ENCODE results near the gene NKIRAS2. TPM values are rescaled to one million over a fixed set of nuclear protein-coding genes. Genes with fewer than 3 reads are reported as not detected.

NKIRAS2 gene
- total and polyA plus RNA-seq, 4 donors: 24.7 to 79.6 (median 65.8) TPM

DNA sequence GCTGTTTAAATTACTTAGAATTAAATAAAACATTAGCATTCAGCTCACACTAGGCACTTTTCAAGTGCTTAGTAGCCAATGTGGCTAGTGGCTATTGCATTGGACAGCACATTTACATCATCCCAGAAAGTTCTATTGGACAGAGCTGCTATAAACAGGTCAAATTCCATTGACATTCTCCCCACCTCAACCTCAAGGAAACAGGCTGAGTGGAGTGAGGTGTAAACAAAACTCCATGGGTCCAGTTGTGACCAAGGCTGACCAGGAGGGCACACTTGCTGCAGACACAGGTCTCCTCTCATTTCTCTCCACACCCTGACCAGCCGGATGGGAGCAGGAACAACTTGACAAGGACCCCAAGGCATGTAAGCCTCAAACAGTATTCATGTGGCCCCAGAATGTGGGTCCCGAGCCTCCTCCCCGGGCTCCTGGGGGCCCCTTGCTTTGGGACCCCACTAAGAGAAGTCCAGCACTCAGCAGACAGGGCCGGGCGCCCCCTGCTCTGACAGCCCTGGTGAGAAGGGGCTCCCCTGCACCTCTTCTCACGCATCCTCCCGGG lies 30.0 kb downstream of the NKIRAS2 start:
- Histone ChIP-seq H3K9me3 (ENCODE audit: control insufficient read depth, insufficient read depth, low read length) (no peaks in the 10 kb centered on the region), H3K27me3 (ENCODE audit: control insufficient read depth, insufficient read depth, low read length) (peaks cover 26% of the 10 kb centered on the region), H3K36me3 (ENCODE audit: control insufficient read depth, insufficient read depth, low read length) (no peaks in the 10 kb centered on the region), H3K4me1 (ENCODE audit: control insufficient read depth, insufficient read depth, low read length) (peaks cover 18% of the 10 kb centered on the region), H3K4me3 (ENCODE audit: low read depth, low read length) (peak overlapping the region; percentile 74), H3K27ac (ENCODE audit: low read depth, low read length) (no peak overlapping the region)
- WGBS (ENCODE audit: insufficient coverage): 0% methylated on average over 6 of the region's 7 CpGs
- no peak for DNase-seq (ENCODE audit: low read depth in 4 of 6, low spot score in 6 of 6)

DNA sequence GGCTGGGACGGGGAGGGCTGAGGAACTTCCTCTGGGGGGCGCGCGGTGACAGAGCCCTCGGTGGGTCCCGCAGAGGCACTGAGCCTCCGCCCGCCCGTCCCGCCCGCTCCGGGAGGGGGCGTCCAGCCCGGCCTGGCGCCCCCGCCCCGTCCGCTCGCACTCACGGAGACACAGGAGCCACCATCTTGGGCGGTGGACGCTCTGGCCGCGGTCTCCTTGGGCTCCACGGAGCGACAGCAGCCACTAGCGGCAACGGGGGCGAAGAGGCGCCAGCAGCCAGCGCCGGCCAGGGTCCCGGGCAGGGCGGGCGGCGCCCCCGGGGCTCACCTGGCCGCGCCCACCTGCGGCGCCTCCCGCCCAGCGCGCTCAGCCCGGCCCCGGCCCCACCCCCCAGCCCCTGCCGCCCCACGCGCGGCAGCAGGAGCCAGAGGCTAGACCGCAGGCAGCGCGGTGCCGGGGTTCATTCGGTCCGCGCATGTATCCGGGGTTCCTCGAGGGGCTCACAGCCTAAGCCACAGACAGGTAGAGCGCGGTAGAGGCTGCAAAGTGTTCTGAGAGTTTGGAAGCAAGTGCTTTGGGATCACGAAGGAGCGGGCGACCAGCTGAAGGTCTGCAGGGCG lies 30.6 kb downstream of the NKIRAS2 start, which contains the start of gene C17orf113:
Gene C17orf113 (minus strand): TSS at position 209 of the 620 bp plus-strand sequence. CDS start 7,225 bp downstream, outside the sequence.
- H3K4me3 ChIP-seq (ENCODE audit: low read depth, low read length): peak within 1 kb of the TSS; percentile 74
- peak in 4 of 6 donors; percentile 46 to 89 (median 68) for DNase-seq (ENCODE audit: low read depth in 4 of 6, low spot score in 6 of 6)
- H3K9me3 ChIP-seq (ENCODE audit: control insufficient read depth, insufficient read depth, low read length): no peaks in the 10 kb centered on the region
- WGBS (ENCODE audit: insufficient coverage): 1% methylated on average over 65 of the region's 65 CpGs
- H3K36me3 ChIP-seq (ENCODE audit: control insufficient read depth, insufficient read depth, low read length): no peaks in the 10 kb centered on the region
- no peak within 1 kb of the TSS for H3K27ac ChIP-seq (ENCODE audit: low read depth, low read length)
- peaks cover 32% of the 10 kb centered on the region for H3K27me3 ChIP-seq (ENCODE audit: control insufficient read depth, insufficient read depth, low read length)
- peaks cover 22% of the 10 kb centered on the region for H3K4me1 ChIP-seq (ENCODE audit: control insufficient read depth, insufficient read depth, low read length)

DNA sequence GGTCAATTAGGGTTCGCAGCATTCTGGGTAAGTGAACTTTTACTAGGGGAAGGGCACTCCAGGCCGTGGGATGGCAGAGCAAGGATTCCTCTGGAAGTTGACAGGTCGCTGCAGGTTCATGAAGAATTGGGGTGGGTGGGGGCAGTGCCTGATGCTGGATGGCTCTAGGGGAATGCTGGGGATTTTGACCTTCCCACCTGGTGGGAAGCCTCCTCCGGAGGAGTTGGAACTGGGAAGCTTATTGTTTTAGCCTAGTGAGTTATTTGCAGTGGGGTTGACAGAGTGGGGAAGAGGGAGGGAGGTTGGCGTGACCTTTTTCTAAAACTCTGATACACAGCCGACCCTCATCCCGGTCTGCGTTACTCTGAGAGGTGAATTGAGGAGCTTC lies 31.1 kb downstream of the NKIRAS2 start:
- peaks cover 32% of the 10 kb centered on the region for H3K27me3 ChIP-seq (ENCODE audit: control insufficient read depth, insufficient read depth, low read length)
- H3K9me3 ChIP-seq (ENCODE audit: control insufficient read depth, insufficient read depth, low read length): no peaks in the 10 kb centered on the region
- no peaks in the 10 kb centered on the region for H3K36me3 ChIP-seq (ENCODE audit: control insufficient read depth, insufficient read depth, low read length)
- no peak for DNase-seq (ENCODE audit: low read depth in 4 of 6, low spot score in 6 of 6)
- peaks cover 23% of the 10 kb centered on the region for H3K4me1 ChIP-seq (ENCODE audit: control insufficient read depth, insufficient read depth, low read length)
- peak overlapping the region; percentile 26 for H3K4me3 ChIP-seq (ENCODE audit: low read depth, low read length)
- 60% methylated on average over 5 of the region's 8 CpGs for WGBS (ENCODE audit: insufficient coverage)
- no peak overlapping the region for H3K27ac ChIP-seq (ENCODE audit: low read depth, low read length)

- WGBS (ENCODE audit: insufficient coverage): 88% methylated on average over 7 of the region's 7 CpGs
- Histone ChIP-seq H3K4me1 (ENCODE audit: control insufficient read depth, insufficient read depth, low read length) (peaks cover 23% of the 10 kb centered on the region), H3K27ac (ENCODE audit: low read depth, low read length) (no peak overlapping the region), H3K9me3 (ENCODE audit: control insufficient read depth, insufficient read depth, low read length) (no peaks in the 10 kb centered on the region), H3K36me3 (ENCODE audit: control insufficient read depth, insufficient read depth, low read length) (no peaks in the 10 kb centered on the region), H3K27me3 (ENCODE audit: control insufficient read depth, insufficient read depth, low read length) (peaks cover 32% of the 10 kb centered on the region), H3K4me3 (ENCODE audit: low read depth, low read length) (no peak overlapping the region)
- DNase-seq (ENCODE audit: low read depth in 4 of 6, low spot score in 6 of 6): no peak
Observed at GRCh38 chr17:42051645-42052044, 31.8 kb downstream of the NKIRAS2 start.

- H3K4me1 ChIP-seq (ENCODE audit: control insufficient read depth, insufficient read depth, low read length): peaks cover 23% of the 10 kb centered on the region
- peaks cover 32% of the 10 kb centered on the region for H3K27me3 ChIP-seq (ENCODE audit: control insufficient read depth, insufficient read depth, low read length)
- H3K4me3 ChIP-seq (ENCODE audit: low read depth, low read length): no peak overlapping the region
- DNase-seq (ENCODE audit: low read depth in 4 of 6, low spot score in 6 of 6): peak in 1 of 6 donors; percentile 82
- H3K9me3 ChIP-seq (ENCODE audit: control insufficient read depth, insufficient read depth, low read length): no peaks in the 10 kb centered on the region
- no peaks in the 10 kb centered on the region for H3K36me3 ChIP-seq (ENCODE audit: control insufficient read depth, insufficient read depth, low read length)
- no peak overlapping the region for H3K27ac ChIP-seq (ENCODE audit: low read depth, low read length)
- WGBS (ENCODE audit: insufficient coverage): 80% methylated on average over 4 of the region's 6 CpGs
Observed at GRCh38 chr17:42052346-42052877, 32.5 kb downstream of the NKIRAS2 start.

DNA sequence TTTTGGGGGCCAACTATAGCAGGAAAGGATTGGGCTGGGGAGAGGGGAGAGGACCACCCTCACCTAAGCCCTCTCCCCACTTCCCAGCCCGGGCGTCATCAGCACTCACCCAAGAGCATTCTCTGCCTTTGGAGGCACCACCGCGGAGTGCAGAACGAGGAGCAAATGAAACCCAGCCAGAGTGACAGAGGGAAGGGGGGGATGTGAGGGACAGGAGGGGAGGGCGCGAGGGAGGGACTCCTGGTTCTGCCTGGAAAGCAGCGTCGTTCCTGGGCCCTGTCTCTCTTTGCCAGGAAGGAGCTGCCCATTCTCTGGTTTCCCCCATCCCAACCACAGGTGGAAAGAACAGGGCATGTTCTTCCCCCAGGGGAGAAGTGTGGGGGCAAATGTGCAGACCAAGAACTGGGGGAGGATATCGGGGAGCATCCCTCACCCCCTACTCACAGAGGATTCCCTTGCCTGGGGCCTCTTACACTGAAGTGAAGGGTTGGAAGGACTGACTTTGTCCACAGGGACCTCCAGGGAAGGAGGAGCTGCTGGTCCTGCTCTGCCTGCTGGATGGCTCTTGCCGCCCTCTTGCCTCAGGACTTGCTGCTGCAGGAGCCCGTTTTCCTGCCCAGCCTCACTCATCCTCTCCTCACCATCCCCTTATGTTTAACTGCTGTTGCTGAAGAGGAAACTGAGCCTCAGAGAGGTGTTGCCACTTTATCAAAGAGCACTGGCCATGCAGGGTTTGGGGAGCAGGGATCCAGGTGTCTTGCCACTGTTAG lies 34.0 kb downstream of the NKIRAS2 start:
- Histone ChIP-seq H3K4me3 (ENCODE audit: low read depth, low read length) (no peak overlapping the region), H3K27ac (ENCODE audit: low read depth, low read length) (no peak overlapping the region), H3K9me3 (ENCODE audit: control insufficient read depth, insufficient read depth, low read length) (no peaks in the 10 kb centered on the region), H3K4me1 (ENCODE audit: control insufficient read depth, insufficient read depth, low read length) (peaks cover 22% of the 10 kb centered on the region), H3K36me3 (ENCODE audit: control insufficient read depth, insufficient read depth, low read length) (no peaks in the 10 kb centered on the region), H3K27me3 (ENCODE audit: control insufficient read depth, insufficient read depth, low read length) (peaks cover 32% of the 10 kb centered on the region)
- peak in 1 of 6 donors; percentile 21 for DNase-seq (ENCODE audit: low read depth in 4 of 6, low spot score in 6 of 6)
- WGBS (ENCODE audit: insufficient coverage): 14% methylated on average over 3 of the region's 12 CpGs

DNA sequence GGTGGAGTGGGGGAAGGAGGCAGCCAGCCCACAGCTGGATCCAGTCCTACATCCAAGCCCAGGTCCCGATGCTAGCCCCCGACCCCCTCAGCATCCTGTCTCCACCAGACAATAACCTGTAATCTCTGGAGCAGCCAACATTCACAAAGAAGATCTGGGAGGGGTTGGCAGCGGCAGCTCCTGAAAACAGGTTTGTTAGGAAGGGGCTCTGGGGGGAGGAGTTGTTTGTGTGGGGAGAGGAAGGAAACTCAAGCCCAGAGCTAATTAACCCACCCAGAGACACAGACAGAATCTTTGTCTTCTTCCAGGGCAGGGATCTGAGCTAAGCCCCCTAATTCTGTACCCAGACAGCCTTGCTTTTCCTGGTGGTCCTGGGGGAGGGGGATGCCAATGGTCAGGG lies 35.1 kb downstream of the NKIRAS2 start:
- no CpG with 5 or more reads among the region's 3 CpGs for whole genome bisulfite sequencing (ENCODE audit: insufficient coverage)
- Histone ChIP-seq H3K4me1 (ENCODE audit: control insufficient read depth, insufficient read depth, low read length) (peaks cover 11% of the 10 kb centered on the region), H3K27me3 (ENCODE audit: control insufficient read depth, insufficient read depth, low read length) (peaks cover 32% of the 10 kb centered on the region), H3K36me3 (ENCODE audit: control insufficient read depth, insufficient read depth, low read length) (no peaks in the 10 kb centered on the region), H3K9me3 (ENCODE audit: control insufficient read depth, insufficient read depth, low read length) (no peaks in the 10 kb centered on the region), H3K27ac (ENCODE audit: low read depth, low read length) (no peak overlapping the region), H3K4me3 (ENCODE audit: low read depth, low read length) (no peak overlapping the region)
- no peak for DNase-seq (ENCODE audit: low read depth in 4 of 6, low spot score in 6 of 6)

DNA sequence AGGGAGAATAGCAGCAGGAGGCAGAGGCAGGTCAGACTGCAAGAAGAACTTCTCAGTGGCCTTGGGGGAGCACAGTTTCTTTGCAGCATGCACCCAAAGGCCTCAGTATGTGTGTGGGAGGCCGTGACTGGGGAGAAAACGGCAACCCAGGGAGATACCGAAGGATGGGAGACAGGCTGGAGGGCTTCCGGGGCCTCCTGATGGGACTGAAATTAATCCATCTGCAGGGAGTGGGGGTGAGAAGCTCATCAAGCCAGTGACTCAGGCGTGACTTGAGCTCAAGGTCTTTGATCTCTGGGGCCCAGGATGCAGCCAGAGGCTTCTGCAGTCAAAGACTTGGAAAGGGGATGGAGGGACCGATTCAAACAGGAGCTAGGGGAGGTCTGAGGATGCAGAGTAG lies 35.6 kb downstream of the NKIRAS2 start:
- H3K9me3 ChIP-seq (ENCODE audit: control insufficient read depth, insufficient read depth, low read length): no peaks in the 10 kb centered on the region
- 26% methylated on average over 5 of the region's 6 CpGs for WGBS (ENCODE audit: insufficient coverage)

DNA sequence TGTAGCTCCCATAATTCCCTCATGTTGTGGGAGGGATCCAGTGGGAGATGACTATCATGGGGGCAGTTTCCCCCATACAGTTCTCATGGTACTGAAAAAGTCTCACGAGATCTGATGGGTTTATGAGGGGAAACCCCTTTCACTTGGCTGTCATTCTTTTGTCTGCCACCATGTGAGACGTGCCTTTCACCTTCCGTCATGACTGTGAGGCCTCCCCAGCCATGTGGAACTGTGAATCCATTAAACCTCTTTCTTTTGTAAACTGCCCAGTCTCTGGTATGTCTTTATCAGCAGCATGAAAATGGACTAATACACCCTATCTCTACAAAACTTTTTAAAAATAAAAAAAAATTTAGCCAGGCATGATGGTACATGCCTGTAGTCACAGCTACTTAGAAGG lies 36.7 kb downstream of the NKIRAS2 start:
- no CpG with 5 or more reads among the region's 3 CpGs for WGBS (ENCODE audit: insufficient coverage)
- H3K4me1 ChIP-seq (ENCODE audit: control insufficient read depth, insufficient read depth, low read length): peaks cover 5% of the 10 kb centered on the region
- H3K27ac ChIP-seq (ENCODE audit: low read depth, low read length): no peak overlapping the region
- H3K9me3 ChIP-seq (ENCODE audit: control insufficient read depth, insufficient read depth, low read length): no peaks in the 10 kb centered on the region
- no peak for DNase-seq (ENCODE audit: low read depth in 4 of 6, low spot score in 6 of 6)
- H3K36me3 ChIP-seq (ENCODE audit: control insufficient read depth, insufficient read depth, low read length): no peaks in the 10 kb centered on the region
- H3K27me3 ChIP-seq (ENCODE audit: control insufficient read depth, insufficient read depth, low read length): peaks cover 29% of the 10 kb centered on the region
- no peak overlapping the region for H3K4me3 ChIP-seq (ENCODE audit: low read depth, low read length)

More for the DNA sequence above, 35.6 kb downstream of the NKIRAS2 start:
- peaks cover 32% of the 10 kb centered on the region for H3K27me3 ChIP-seq (ENCODE audit: control insufficient read depth, insufficient read depth, low read length)
- H3K4me1 ChIP-seq (ENCODE audit: control insufficient read depth, insufficient read depth, low read length): peaks cover 9% of the 10 kb centered on the region
- H3K27ac ChIP-seq (ENCODE audit: low read depth, low read length): no peak overlapping the region
- peak in 1 of 6 donors; percentile 16 for DNase-seq (ENCODE audit: low read depth in 4 of 6, low spot score in 6 of 6)
- H3K4me3 ChIP-seq (ENCODE audit: low read depth, low read length): no peak overlapping the region
- H3K36me3 ChIP-seq (ENCODE audit: control insufficient read depth, insufficient read depth, low read length): no peaks in the 10 kb centered on the region
